Omental fat pad (tissue), 4 donors: Measurements from ENCODE around the gene ZNF132. TPM values are rescaled to one million over a fixed set of nuclear protein-coding genes. Genes with fewer than 3 reads are reported as not detected.

Experiments used
- ATAC-seq: fragments of 150-250 bp; one replicate; pipeline ENCODE4 v1.9.1; 2016; ENCODE audit warnings: mild to moderate bottlenecking, moderate library complexity; ENCODE audit not compliant: low FRiP score
- DNase-seq: peaks from one replicate; pipeline ENCODE4 v3.0.0-alpha.2; 2019; ENCODE audit warnings: low spot score
- total RNA-seq, 4 donors: library from RNA; depleted of rRNA; stranded (reverse); fragments of >200 nt; gene quantifications; one replicate each; pipeline ENCODE4 v1.1.0, GENCODE V29; 2016
- TF ChIP-seq, protein P1 (sequence below), 3 donors: fragments of 450-650 bp; IDR thresholded peaks; one replicate each; pipeline ENCODE4 v1.5.1; 2016 to 2017; ENCODE audit warnings: antibody characterized with exemption in 3 of 3, mild to moderate bottlenecking in 3 of 3, moderate library complexity in 2 of 3

The ZNF132 gene
- total RNA-seq, 4 donors from 2014 or later: 4.0 to 8.2 (median 4.6) TPM

DNA sequence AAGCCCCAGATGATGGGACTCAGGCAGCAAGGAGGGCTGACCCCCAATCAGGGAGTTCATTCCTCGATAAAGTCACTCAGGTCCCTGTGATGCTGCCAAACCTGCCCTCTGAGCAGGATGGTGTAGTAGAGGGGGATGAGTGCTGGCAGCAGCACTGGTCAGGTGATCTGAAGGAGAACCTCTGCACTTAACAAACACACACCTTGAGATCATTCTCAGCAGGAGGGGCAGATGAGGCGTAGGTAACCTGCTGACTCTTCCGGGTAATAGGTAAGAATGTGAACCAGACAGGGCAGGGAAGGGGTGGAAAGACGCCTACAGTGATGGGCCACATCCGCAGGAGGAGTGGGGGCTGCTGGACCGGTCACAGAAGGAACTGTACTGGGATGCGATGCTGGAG is 39.4 kb upstream of the ZNF132 start:
- ATAC-seq (no peak), DNase-seq (no peak)
- TF ChIP-seq, protein P1, sequence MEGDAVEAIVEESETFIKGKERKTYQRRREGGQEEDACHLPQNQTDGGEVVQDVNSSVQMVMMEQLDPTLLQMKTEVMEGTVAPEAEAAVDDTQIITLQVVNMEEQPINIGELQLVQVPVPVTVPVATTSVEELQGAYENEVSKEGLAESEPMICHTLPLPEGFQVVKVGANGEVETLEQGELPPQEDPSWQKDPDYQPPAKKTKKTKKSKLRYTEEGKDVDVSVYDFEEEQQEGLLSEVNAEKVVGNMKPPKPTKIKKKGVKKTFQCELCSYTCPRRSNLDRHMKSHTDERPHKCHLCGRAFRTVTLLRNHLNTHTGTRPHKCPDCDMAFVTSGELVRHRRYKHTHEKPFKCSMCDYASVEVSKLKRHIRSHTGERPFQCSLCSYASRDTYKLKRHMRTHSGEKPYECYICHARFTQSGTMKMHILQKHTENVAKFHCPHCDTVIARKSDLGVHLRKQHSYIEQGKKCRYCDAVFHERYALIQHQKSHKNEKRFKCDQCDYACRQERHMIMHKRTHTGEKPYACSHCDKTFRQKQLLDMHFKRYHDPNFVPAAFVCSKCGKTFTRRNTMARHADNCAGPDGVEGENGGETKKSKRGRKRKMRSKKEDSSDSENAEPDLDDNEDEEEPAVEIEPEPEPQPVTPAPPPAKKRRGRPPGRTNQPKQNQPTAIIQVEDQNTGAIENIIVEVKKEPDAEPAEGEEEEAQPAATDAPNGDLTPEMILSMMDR (IDR thresholded peaks at IDR 0.05): no peak

DNA sequence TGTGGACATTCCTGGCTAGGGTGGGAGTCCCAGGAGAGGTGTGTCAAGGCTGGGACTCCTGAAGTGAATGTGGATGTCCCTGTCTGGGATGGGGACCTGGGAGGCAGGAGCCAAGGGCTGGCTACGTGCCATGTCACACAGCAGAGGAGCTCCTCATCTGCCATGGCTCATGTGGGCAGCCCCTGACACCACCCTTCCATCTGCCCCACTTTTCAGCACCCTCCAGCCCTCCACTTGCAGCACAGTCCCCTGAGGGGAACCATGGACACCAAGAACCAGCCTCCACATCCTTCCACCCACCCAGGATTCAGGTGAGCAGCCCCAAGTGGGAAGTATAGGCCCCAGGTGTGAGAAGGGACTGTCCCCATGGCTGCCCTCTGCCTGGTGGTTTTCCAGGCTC is 37.9 kb upstream of the ZNF132 start:
- ATAC-seq (no peak), DNase-seq (no peak)
- TF ChIP-seq, protein P1 (IDR thresholded peaks at IDR 0.05): no peak

DNA sequence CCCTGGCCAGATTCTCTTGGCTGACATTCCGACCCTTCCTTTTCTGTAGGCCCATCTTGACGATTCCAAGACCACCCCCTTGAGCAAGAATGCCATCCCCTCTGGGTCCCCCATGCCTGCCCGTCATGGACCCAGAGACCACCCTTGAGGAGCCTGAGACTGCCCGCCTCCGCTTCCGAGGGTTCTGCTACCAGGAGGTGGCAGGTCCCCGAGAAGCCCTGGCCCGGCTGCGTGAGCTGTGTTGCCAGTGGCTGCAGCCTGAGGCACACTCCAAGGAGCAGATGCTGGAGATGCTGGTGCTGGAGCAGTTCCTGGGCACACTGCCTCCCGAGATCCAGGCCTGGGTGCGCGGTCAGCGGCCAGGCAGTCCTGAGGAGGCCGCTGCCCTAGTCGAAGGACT is 37.2 kb upstream of the ZNF132 start:
- DNase-seq: no peak
- no peak for ATAC-seq
- TF ChIP-seq, protein P1 (IDR thresholded peaks at IDR 0.05): no peak

DNA sequence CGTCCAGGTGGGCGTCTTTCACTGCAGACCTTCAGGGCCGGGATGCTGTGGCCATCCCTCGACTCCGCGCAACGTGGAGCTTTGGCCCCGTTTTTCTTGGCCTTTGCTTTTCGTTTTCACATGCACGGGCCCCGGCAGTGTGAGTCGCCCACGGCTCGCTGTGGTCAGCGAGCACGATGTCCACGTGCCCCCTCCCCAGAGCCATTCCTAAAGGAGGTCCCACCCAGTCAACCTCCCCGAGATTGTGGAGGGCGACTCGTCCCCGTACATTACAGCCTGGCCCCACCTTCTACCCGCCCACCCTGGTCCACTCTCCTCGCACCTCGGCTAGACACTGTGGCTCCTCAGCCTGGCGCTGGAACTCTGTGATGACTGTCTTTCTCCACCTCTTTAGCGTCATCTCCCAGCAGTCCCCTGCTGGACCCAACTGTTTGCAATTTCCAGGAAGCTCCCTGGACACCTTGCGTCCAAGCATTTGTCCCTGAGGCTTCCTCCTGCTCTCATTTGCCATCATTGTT is 36.6 kb upstream of the ZNF132 start:
- DNase-seq (no peak), ATAC-seq (no peak)
- TF ChIP-seq, protein P1 (IDR thresholded peaks at IDR 0.05): no peak

DNA sequence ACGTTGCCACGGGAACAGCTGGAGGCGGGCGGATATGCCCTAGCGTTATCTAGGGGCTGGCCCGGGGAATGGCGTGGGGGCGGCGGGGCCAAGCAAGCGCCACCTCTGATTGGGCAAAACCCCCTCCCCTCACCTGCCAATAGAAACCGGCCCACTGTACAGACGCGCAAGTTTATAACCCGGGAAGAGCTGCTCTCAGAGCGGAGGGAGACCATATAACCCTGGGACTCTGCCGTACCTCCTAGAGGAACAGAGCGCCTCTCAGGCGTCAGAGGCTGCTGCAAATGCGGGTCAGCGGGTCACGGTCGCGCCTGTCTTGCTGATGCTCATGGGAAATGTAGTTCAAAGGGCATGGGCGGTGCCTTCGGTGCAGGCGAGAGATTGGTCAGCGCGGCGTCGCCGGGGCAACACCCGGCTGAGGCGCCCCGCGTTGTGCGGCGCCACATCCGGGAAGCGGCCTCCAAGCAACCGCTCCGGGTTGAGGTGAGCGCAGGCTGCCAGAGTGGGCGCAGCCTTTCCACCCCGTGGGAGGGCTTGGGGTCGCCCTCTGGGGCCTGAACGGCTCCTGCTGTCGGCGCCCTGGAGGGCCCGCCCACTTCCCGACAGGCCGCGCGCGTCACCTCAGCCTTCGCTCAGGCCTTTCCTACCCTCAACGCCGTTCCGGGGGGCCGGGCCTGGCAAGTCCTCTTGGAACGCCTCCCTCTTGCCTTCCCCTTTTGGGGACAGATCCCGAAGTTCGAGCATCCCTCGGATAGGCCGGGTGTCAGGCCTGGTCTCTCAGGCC is 36.0 kb upstream of the ZNF132 start, which contains the start of gene ZNF446:
Gene ZNF446 (plus strand): TSS at position 639 of the 784 bp plus-strand sequence. CDS start 867 bp downstream, outside the sequence.
- ATAC-seq: peak; percentile 94
- TF ChIP-seq, protein P1 (IDR thresholded peaks at IDR 0.05): no peak
- DNase-seq: peak; percentile 93

DNA sequence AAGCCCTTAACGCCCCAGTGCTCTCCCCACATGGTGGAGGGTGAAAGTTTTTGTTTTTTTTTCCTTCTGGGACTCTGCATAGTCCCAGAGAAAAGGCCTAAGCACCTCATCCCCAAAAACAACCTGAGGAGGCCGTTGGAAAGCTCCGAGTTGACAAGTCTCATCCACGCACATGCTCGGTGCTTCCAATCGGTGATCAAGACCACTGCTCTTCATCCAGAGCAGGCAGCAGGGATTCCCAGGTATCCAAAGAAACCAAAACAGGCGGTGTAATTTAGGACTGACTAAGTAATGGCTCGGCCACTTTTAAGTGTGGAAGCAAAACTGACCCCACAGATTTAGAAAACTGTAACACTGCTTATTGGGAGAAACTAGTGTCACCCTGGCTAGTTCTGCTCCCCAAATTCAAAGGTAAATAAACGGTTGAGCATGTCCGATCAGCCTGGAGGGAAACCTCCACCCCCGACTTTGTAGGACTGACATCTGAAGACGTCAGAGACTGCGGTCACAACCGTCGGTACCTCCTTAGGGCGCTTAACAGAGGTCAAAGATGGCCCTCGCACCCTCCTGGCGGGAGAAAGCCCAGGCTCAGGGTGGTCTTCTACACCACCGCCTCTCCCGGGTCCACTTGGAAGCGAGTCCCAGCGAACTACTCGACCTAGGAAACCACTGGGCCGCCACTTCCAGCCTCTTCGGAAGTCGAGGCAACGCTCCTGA is 35.2 kb upstream of the ZNF132 start:
- ATAC-seq: peak; percentile 0
- TF ChIP-seq, protein P1 (IDR thresholded peaks at IDR 0.05): no peak
- no peak for DNase-seq
